HEK293 (cell line): ENCODE data around the gene MXRA5.

Experiments used
- CTCF ChIA-PET: fragments of 350-600 bp; formaldehyde crosslinking; extraction: SDS; loops from one replicate; lab custom pipeline; 2021; ENCODE audit warnings: antibody characterized with exemption; lab: Yijun Ruan, JAX
- POLR2A ChIA-PET: fragments of 300-600 bp; formaldehyde crosslinking; extraction: SDS; loops from one replicate; lab custom pipeline; 2020; ENCODE audit warnings: antibody characterized with exemption, inconsistent platforms; lab: Yijun Ruan, JAX
- H3K27ac ChIP-seq: fragments of 200-500 bp; sonication (Bioruptor generic); 2 replicates; pipeline ENCODE4 v1.5.1; 2014; ENCODE audit warnings: low read depth, low read length, control low read depth, inconsistent platforms; ENCODE audit errors: extremely low read depth
- H3K36me3 ChIP-seq, 2 experiments: fragments of 200-500 bp in 1 of 2; sonication (Bioruptor generic) in 1 of 2; 1 replicate in 1 of 2; 2 replicates in 1 of 2; pipeline ENCODE4 v1.5.1; 2014 to 2017; ENCODE audit warnings: inconsistent platforms in 2 of 2, low read length in 2 of 2; ENCODE audit not compliant: control insufficient read depth in 2 of 2, insufficient read depth in 1 of 2
- H3K4me1 ChIP-seq: fragments of 200-500 bp; sonication (Bioruptor generic); 2 replicates; pipeline ENCODE4 v1.5.1; 2014; ENCODE audit warnings: mild to moderate bottlenecking, low read length, inconsistent platforms; ENCODE audit not compliant: control insufficient read depth, insufficient read depth
- H3K4me3 ChIP-seq: 2 replicates; pipeline ENCODE4 v1.5.1; 2011; ENCODE audit warnings: low read depth, mild to moderate bottlenecking, control low read depth, low read length, moderate library complexity
- H3K9me3 ChIP-seq: fragments of 200-500 bp; sonication (Bioruptor generic); 2 replicates; pipeline ENCODE4 v1.5.1; 2014; ENCODE audit warnings: low read depth, low read length, inconsistent platforms; ENCODE audit not compliant: control insufficient read depth, insufficient read depth
- ELK4 ChIP-seq: IDR thresholded peaks from 2 replicates; pipeline ENCODE4 v1.6.1; 2011; ENCODE audit warnings: mild to moderate bottlenecking, low read depth, low read length, borderline replicate concordance
- MYNN ChIP-seq: fragments of 450-650 bp; formaldehyde crosslinking; IDR thresholded peaks from 2 replicates; pipeline ENCODE4 v1.5.1; 2016; ENCODE audit warnings: missing biosample characterization, missing genetic modification characterization, borderline replicate concordance
- PRDM10 ChIP-seq: fragments of 450-650 bp; formaldehyde crosslinking; IDR thresholded peaks from 2 replicates; pipeline ENCODE4 v1.5.1; 2016; ENCODE audit warnings: missing biosample characterization, missing genetic modification characterization
- PRDM4 ChIP-seq: fragments of 450-650 bp; formaldehyde crosslinking; IDR thresholded peaks from 2 replicates; pipeline ENCODE4 v1.5.1; 2017; ENCODE audit warnings: missing biosample characterization, missing genetic modification characterization
- PRDM6 ChIP-seq: fragments of 450-650 bp; formaldehyde crosslinking; IDR thresholded peaks from 2 replicates; pipeline ENCODE4 v1.5.1; 2017; ENCODE audit warnings: missing biosample characterization, missing genetic modification characterization
- SALL2 ChIP-seq: fragments of 450-650 bp; formaldehyde crosslinking; IDR thresholded peaks from 2 replicates; pipeline ENCODE4 v1.5.0; 2017; ENCODE audit warnings: missing biosample characterization, mild to moderate bottlenecking, missing genetic modification characterization, borderline replicate concordance
- SCRT1 ChIP-seq: fragments of 450-650 bp; formaldehyde crosslinking; IDR thresholded peaks from 2 replicates; pipeline ENCODE4 v1.5.1; 2016; ENCODE audit warnings: missing biosample characterization, missing genetic modification characterization, borderline replicate concordance
- SP2 ChIP-seq: fragments of 450-650 bp; formaldehyde crosslinking; IDR thresholded peaks from 2 replicates; pipeline ENCODE4 v1.5.1; 2016; ENCODE audit warnings: missing biosample characterization, missing genetic modification characterization
- SP3 ChIP-seq: fragments of 450-650 bp; formaldehyde crosslinking; IDR thresholded peaks from 2 replicates; pipeline ENCODE4 v1.5.1; 2016; ENCODE audit warnings: missing biosample characterization, missing genetic modification characterization
- ZNF2 ChIP-seq: fragments of 450-650 bp; formaldehyde crosslinking; IDR thresholded peaks from 2 replicates; pipeline ENCODE4 v1.5.1; 2016; ENCODE audit warnings: missing biosample characterization, missing genetic modification characterization
- ZNF354C ChIP-seq: fragments of 450-650 bp; formaldehyde crosslinking; IDR thresholded peaks from 2 replicates; pipeline ENCODE4 v1.5.1; 2016; ENCODE audit warnings: missing biosample characterization, missing genetic modification characterization, low read depth, borderline replicate concordance
- ZNF423 ChIP-seq: fragments of 450-650 bp; formaldehyde crosslinking; IDR thresholded peaks from 2 replicates; pipeline ENCODE4 v1.5.1; 2016; ENCODE audit warnings: missing biosample characterization, missing genetic modification characterization
- ZNF521 ChIP-seq: fragments of 450-650 bp; formaldehyde crosslinking; IDR thresholded peaks from 2 replicates; pipeline ENCODE4 v1.5.1; 2017; ENCODE audit warnings: missing biosample characterization, mild to moderate bottlenecking, missing genetic modification characterization
- ZNF530 ChIP-seq: fragments of 450-650 bp; formaldehyde crosslinking; IDR thresholded peaks from 2 replicates; pipeline ENCODE4 v1.5.1; 2016; ENCODE audit warnings: low read depth, missing biosample characterization, missing genetic modification characterization
- ZNF561 ChIP-seq: fragments of 450-650 bp; IDR thresholded peaks from 2 replicates; pipeline ENCODE4 v1.5.1; 2018; ENCODE audit warnings: missing biosample characterization, missing genetic modification characterization, borderline replicate concordance
- ZNF600 ChIP-seq: fragments of 450-650 bp; formaldehyde crosslinking; IDR thresholded peaks from 2 replicates; pipeline ENCODE4 v1.5.1; 2016; ENCODE audit warnings: missing biosample characterization, missing genetic modification characterization
- ZNF621 ChIP-seq: fragments of 450-650 bp; formaldehyde crosslinking; IDR thresholded peaks from 2 replicates; pipeline ENCODE4 v1.5.1; 2017; ENCODE audit warnings: missing biosample characterization, missing genetic modification characterization
- ZNF791 ChIP-seq: fragments of 450-650 bp; formaldehyde crosslinking; IDR thresholded peaks from 2 replicates; pipeline ENCODE4 v1.5.1; 2016; ENCODE audit warnings: missing biosample characterization, missing genetic modification characterization
- ZSCAN30 ChIP-seq: fragments of 450-650 bp; IDR thresholded peaks from 2 replicates; pipeline ENCODE4 v1.5.1; 2018; ENCODE audit warnings: missing biosample characterization, mild to moderate bottlenecking, missing genetic modification characterization, moderate library complexity

MXRA5 gene

GRCh38 chrX:3320471-3321046 is 25.9 kb downstream of the MXRA5 start (continued):
- TF ChIP-seq SCRT1 (no peak), MYNN (tag by site-specific recombination) (no peak), ZNF2 (tag by site-specific recombination) (no peak), PRDM6 (tag by site-specific recombination) (no peak), ZNF600 (tag by site-specific recombination) (no peak), ZNF521 (tag by site-specific recombination) (no peak), PRDM4 (no peak)

- no peaks in the 10 kb centered on the region for H3K36me3 ChIP-seq
- TF ChIP-seq SALL2 (tag by site-specific recombination) (no peak), ELK4 (no peak), PRDM10 (tag by site-specific recombination) (no peak), SP2 (tag by site-specific recombination) (no peak), ZNF621 (tag by site-specific recombination) (no peak), ZSCAN30 (tag by site-specific recombination) (no peak), ZNF354C (tag by site-specific recombination) (no peak), ZNF791 (tag by site-specific recombination) (no peak), ZNF600 (tag by site-specific recombination) (no peak), SP3 (tag by site-specific recombination) (no peak), ZNF423 (tag by site-specific recombination) (no peak), ZNF530 (no peak), ZNF561 (no peak)
- ChIA-PET POLR2A (no interaction called here), CTCF (no interaction called here)
- H3K4me1 ChIP-seq: no peaks in the 10 kb centered on the region
- no peaks in the 10 kb centered on the region for H3K9me3 ChIP-seq
- H3K4me3 ChIP-seq: no peak overlapping the region
- H3K27ac ChIP-seq: no peak overlapping the region
Measured at GRCh38 chrX:3317191-3317718, 29.2 kb downstream of the MXRA5 start.
